H9 (cell line): ENCODE data around the gene MGAT5B. TPM values are rescaled to one million over a fixed set of nuclear protein-coding genes. Genes with fewer than 3 reads are reported as not detected.

Source experiments
- DNase-seq: peaks from one replicate; pipeline ENCODE4 v3.0.0-alpha.2; 2017
- H2AFZ ChIP-seq: one replicate; pipeline ENCODE4 v1.6.1; 2013; ENCODE audit warnings: mild to moderate bottlenecking, low read length, control low read depth, moderate library complexity
- H2AK5ac ChIP-seq: 2 replicates; pipeline ENCODE4 v1.6.1; 2013; ENCODE audit warnings: low read length, control low read depth, mixed read lengths; ENCODE audit not compliant: insufficient read length
- H2BK120ac ChIP-seq: one replicate; pipeline ENCODE4 v1.6.1; 2013; ENCODE audit warnings: low read depth, mild to moderate bottlenecking, low read length, control low read depth, inconsistent platforms; ENCODE audit not compliant: poor library complexity, severe bottlenecking
- H2BK12ac ChIP-seq: 2 replicates; pipeline ENCODE4 v1.6.1; 2013; ENCODE audit warnings: low read length, control low read depth, mixed read lengths, low read depth; ENCODE audit not compliant: insufficient read length
- H2BK15ac ChIP-seq: 2 replicates; pipeline ENCODE4 v1.6.1; 2013; ENCODE audit warnings: low read depth, low read length, control low read depth
- H2BK20ac ChIP-seq: one replicate; pipeline ENCODE4 v1.6.1; 2013; ENCODE audit warnings: low read depth, mild to moderate bottlenecking, low read length, control low read depth, inconsistent platforms; ENCODE audit not compliant: poor library complexity, severe bottlenecking
- H2BK5ac ChIP-seq: 2 replicates; pipeline ENCODE4 v1.6.1; 2013; ENCODE audit warnings: low read length, control low read depth, mixed read lengths; ENCODE audit not compliant: insufficient read length
- H3K14ac ChIP-seq: 2 replicates; pipeline ENCODE4 v1.6.1; 2013; ENCODE audit warnings: low read length, control low read depth; ENCODE audit not compliant: insufficient read depth
- H3K18ac ChIP-seq: 2 replicates; pipeline ENCODE4 v1.6.1; 2013; ENCODE audit warnings: low read depth, mild to moderate bottlenecking, mixed read lengths, low read length, control low read depth; ENCODE audit not compliant: insufficient read length
- H3K23ac ChIP-seq: 2 replicates; pipeline ENCODE4 v1.6.1; 2013; ENCODE audit warnings: low read length, control low read depth, mixed read lengths, low read depth; ENCODE audit not compliant: insufficient read length
- H3K23me2 ChIP-seq: 2 replicates; pipeline ENCODE4 v1.6.1; 2013; ENCODE audit warnings: low read depth, mild to moderate bottlenecking, mixed read lengths, low read length, control low read depth; ENCODE audit not compliant: insufficient read length, poor library complexity, severe bottlenecking
- H3K27ac ChIP-seq: 2 replicates; pipeline ENCODE4 v1.5.1; 2013; ENCODE audit warnings: low read length, control low read depth, mixed read lengths, low read depth; ENCODE audit not compliant: insufficient read length
- H3K27me3 ChIP-seq: 2 replicates; pipeline ENCODE4 v1.6.1; 2013; ENCODE audit warnings: low read length, control low read depth, inconsistent platforms; ENCODE audit not compliant: insufficient read depth
- H3K4ac ChIP-seq: 2 replicates; pipeline ENCODE4 v1.6.1; 2013; ENCODE audit warnings: low read depth, mild to moderate bottlenecking, control low read depth, inconsistent platforms, low read length, moderate library complexity
- H3K4me1 ChIP-seq: 2 replicates; pipeline ENCODE4 v1.6.1; 2013; ENCODE audit warnings: low read length, control low read depth, inconsistent platforms; ENCODE audit not compliant: insufficient read depth
- H3K4me2 ChIP-seq: 2 replicates; pipeline ENCODE4 v1.6.1; 2013; ENCODE audit warnings: low read length, control low read depth, mixed read lengths; ENCODE audit not compliant: insufficient read length, insufficient read depth
- H3K56ac ChIP-seq: 2 replicates; pipeline ENCODE4 v1.6.1; 2013; ENCODE audit warnings: low read depth, mild to moderate bottlenecking, mixed read lengths, low read length, control low read depth; ENCODE audit not compliant: insufficient read length
- H3K79me1 ChIP-seq: 2 replicates; pipeline ENCODE4 v1.6.1; 2013; ENCODE audit warnings: low read depth, mild to moderate bottlenecking, moderate library complexity, low read length, control low read depth, inconsistent platforms; ENCODE audit not compliant: insufficient read depth, poor library complexity, severe bottlenecking
- H3K79me2 ChIP-seq: 2 replicates; pipeline ENCODE4 v1.6.1; 2013; ENCODE audit warnings: low read length, control low read depth, inconsistent platforms; ENCODE audit not compliant: insufficient read depth
- H3K9ac ChIP-seq: 2 replicates; pipeline ENCODE4 v1.6.1; 2013; ENCODE audit warnings: low read length, control low read depth, mixed read lengths; ENCODE audit not compliant: insufficient read length; ENCODE audit errors: extremely low read depth
- H3K9me3 ChIP-seq: one replicate; pipeline ENCODE4 v1.6.1; 2013; ENCODE audit warnings: low read depth, low read length, inconsistent platforms; ENCODE audit not compliant: control insufficient read depth
- H3T11ph ChIP-seq: one replicate; pipeline ENCODE4 v1.6.1; 2013; ENCODE audit warnings: mild to moderate bottlenecking, low read length, control low read depth, inconsistent platforms
- H4K20me1 ChIP-seq: one replicate; pipeline ENCODE4 v1.6.1; 2013; ENCODE audit not compliant: control insufficient read depth, insufficient read length, insufficient read depth
- H4K5ac ChIP-seq: 2 replicates; pipeline ENCODE4 v1.6.1; 2013; ENCODE audit warnings: low read depth, mild to moderate bottlenecking, mixed read lengths, low read length, control low read depth; ENCODE audit not compliant: insufficient read length
- H4K8ac ChIP-seq: replicated peaks from 2 replicates; pipeline ENCODE4 v1.6.1; 2013; ENCODE audit warnings: low read length, control low read depth, mixed read lengths, low read depth; ENCODE audit not compliant: insufficient read length
- H4K91ac ChIP-seq: 2 replicates; pipeline ENCODE4 v1.6.1; 2013; ENCODE audit warnings: low read depth, mild to moderate bottlenecking, moderate library complexity, mixed read lengths, low read length, control low read depth; ENCODE audit not compliant: insufficient read length
- H3K27ac Mint-ChIP-seq, 3 experiments: 2 replicates in 2 of 3; 3 replicates in 1 of 3; pipeline ENCODE4 v1.8.0; 2020 to 2021; ENCODE audit warnings: mixed read lengths in 3 of 3, mild to moderate bottlenecking in 1 of 3, moderate library complexity in 1 of 3
- H3K27me3 Mint-ChIP-seq: 2 replicates; pipeline ENCODE4 v1.8.0; 2021; ENCODE audit warnings: low read depth, mild to moderate bottlenecking, moderate library complexity, mixed read lengths
- H3K36me3 Mint-ChIP-seq, 3 experiments: 2 replicates in 2 of 3; 3 replicates in 1 of 3; pipeline ENCODE4 v1.8.0; 2020 to 2021; ENCODE audit warnings: low read depth in 3 of 3, mixed read lengths in 3 of 3; ENCODE audit not compliant: insufficient read depth in 1 of 3
- H3K4me1 Mint-ChIP-seq, 2 experiments: 2 replicates each; pipeline ENCODE4 v1.8.0; 2020; ENCODE audit warnings: mixed read lengths in 2 of 2
- H3K4me3 Mint-ChIP-seq, 2 experiments: 2 replicates in 1 of 2; 3 replicates in 1 of 2; pipeline ENCODE4 v1.8.0; 2020 to 2021; ENCODE audit warnings: mild to moderate bottlenecking in 2 of 2, mixed read lengths in 2 of 2, moderate library complexity in 1 of 2
- H3K9me3 Mint-ChIP-seq, 2 experiments: 2 replicates in 1 of 2; 3 replicates in 1 of 2; pipeline ENCODE4 v1.8.0; 2020; ENCODE audit warnings: mild to moderate bottlenecking in 2 of 2, mixed read lengths in 2 of 2, moderate library complexity in 1 of 2
- CTCF ChIP-seq: fragments of 200-600 bp; sonication (generic); conservative IDR thresholded peaks from 3 replicates; pipeline ENCODE4 v1.8.0; 2021; ENCODE audit warnings: antibody characterized with exemption, mild to moderate bottlenecking
- WGBS: extraction: QIAGEN DNeasy Blood & Tissue Kit; methylation state at CpG from one replicate; pipeline ENCODE4 v1.1.7; 2013; ENCODE audit warnings: missing lambda C conversion rate, low lambda C conversion rate, mixed read lengths; ENCODE audit not compliant: insufficient read length; ENCODE audit errors: extremely low coverage; 5-methylcytosine and 5-hydroxymethylcytosine counted together
- total RNA-seq: library from RNA; stranded (reverse); gene quantifications from 2 replicates; pipeline ENCODE4 v1.2.1, GENCODE V29; 2021

Gene MGAT5B
- total RNA-seq, 1 experiment from 2014 or later, result 4.9 TPM

GRCh38 chr17:76911299-76912017 lies 43.3 kb downstream of the MGAT5B start:
- WGBS, result no CpG with 5 or more reads among the region's 5 CpGs
- Histone ChIP-seq H3K9ac (no peak overlapping the region), H3K56ac (no peak overlapping the region), H2BK120ac (no peak overlapping the region), H3K27ac (no peak overlapping the region), H2AK5ac (no peak overlapping the region), H4K20me1 (no peaks in the 10 kb centered on the region), H2BK20ac (no peak overlapping the region), H2AFZ (no peak overlapping the region), H3K18ac (no peak overlapping the region), H3T11ph (no peak overlapping the region), H2BK15ac (no peak overlapping the region), H3K23me2 (no peaks in the 10 kb centered on the region), H2BK12ac (no peak overlapping the region), H4K8ac (no peak overlapping the region), H3K79me1 (no peaks in the 10 kb centered on the region), H3K27me3 (no peaks in the 10 kb centered on the region), H2BK5ac (no peak overlapping the region), H4K91ac (no peak overlapping the region), H3K4ac (no peak overlapping the region), H4K5ac (no peak overlapping the region), H3K79me2 (no peaks in the 10 kb centered on the region), H3K4me1 (peaks cover 4% of the 10 kb centered on the region; the same call in 1 of the 2 replicates), H3K23ac (no peak overlapping the region), H3K14ac (no peak overlapping the region), H3K4me2 (no peak overlapping the region), H3K9me3 (no peaks in the 10 kb centered on the region)
- DNase-seq, result no peak
- Mint-ChIP-seq H3K4me1 (peaks cover 14 to 27% of the 10 kb centered on the region in 2 experiments), H3K27me3 (no peaks in the 10 kb centered on the region; the same call in 1 of the 2 replicates), H3K9me3 (peaks cover 0 to 4% of the 10 kb centered on the region in 2 experiments; a peak in 2 of 5 replicates), H3K27ac (no peak overlapping the region; a peak in 1 of 7 replicates), H3K4me3 (no peak overlapping the region), H3K36me3 (peaks cover 2 to 13% (median 2%) of the 10 kb centered on the region in 3 experiments; a peak in 6 of 7 replicates)
- no peak for TF ChIP-seq CTCF
